ENCODE measurements around the gene ZSWIM1.
"Not testable (repeated sequence)": the region's sequence is repeated elsewhere in the genome, so short reads cannot be mapped to it uniquely, and the experiment has no call there.

Gene ZSWIM1

DNA sequence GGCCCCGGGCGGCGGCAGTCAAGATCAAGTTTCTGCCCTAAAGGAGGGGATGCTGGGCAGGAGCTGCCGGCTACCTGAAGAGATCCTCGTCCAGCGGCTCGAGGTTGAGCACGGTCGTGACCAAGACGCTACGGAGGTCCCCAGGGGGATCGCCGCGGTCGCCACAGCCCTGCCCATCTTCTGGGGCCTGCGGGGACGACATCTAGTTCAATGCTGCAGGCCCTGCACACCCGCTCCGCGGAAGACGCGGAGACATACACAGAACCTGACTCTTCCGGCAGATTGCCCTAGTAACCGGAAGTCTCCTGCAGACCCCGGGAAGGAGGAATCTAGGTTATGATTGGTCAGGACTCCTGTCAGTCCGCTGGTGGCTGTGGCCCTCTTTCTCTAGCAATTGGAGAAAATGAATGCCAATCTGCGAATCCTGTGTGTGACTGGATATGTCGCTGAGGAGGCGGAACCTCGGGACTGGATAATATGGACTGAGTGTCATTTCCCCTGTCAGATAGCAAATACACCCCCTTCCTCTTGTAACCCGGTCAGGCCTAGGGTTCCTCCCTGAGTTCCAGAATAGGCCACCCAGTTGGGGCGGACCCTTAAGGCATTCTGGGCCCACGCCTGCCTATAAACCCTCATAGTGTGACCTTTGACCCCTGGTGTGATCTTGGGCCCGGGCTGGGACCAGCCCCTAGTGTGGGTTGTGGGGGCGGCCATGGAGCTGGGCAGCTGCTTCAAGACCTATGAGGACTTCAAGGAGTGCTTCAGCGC, 23.7 kb upstream of the ZSWIM1 start, which contains the start of the genes ACOT8 and ZSWIM3:
Gene ACOT8 (minus strand): TSS at position 279 of the 768 bp plus-strand sequence. CDS start 77 bp downstream, at position 202.
Gene ZSWIM3 (plus strand): TSS at position 501 of the 768 bp plus-strand sequence. CDS start 212 bp downstream, at position 713.
- peak; percentile 100 for DNase-seq

- peak; percentile 71 for DNase-seq
Measured at GRCh38 chr20:45857882-45858216, 23.2 kb upstream of the ZSWIM1 start.

DNA sequence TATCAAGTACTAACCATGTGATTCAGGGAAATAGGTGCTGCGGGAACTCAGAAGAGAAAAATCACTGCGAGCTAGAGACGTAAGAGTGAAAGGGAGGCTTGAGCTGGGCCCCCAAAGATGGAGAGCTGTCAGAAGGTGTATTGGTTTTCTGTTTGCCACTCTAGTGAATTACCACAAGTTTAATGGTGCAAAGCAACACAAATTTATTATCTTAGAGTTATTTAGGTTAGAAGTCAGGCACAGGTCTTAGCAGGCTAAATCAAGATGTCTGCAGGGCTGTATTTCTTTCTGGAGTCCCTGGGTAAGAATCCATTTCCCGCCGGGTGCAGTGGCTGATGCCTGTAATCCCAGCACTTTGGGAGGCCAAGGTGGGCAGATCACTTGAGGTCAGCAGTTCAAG, 21.1 kb upstream of the ZSWIM1 start:
- no peak for DNase-seq

DNA sequence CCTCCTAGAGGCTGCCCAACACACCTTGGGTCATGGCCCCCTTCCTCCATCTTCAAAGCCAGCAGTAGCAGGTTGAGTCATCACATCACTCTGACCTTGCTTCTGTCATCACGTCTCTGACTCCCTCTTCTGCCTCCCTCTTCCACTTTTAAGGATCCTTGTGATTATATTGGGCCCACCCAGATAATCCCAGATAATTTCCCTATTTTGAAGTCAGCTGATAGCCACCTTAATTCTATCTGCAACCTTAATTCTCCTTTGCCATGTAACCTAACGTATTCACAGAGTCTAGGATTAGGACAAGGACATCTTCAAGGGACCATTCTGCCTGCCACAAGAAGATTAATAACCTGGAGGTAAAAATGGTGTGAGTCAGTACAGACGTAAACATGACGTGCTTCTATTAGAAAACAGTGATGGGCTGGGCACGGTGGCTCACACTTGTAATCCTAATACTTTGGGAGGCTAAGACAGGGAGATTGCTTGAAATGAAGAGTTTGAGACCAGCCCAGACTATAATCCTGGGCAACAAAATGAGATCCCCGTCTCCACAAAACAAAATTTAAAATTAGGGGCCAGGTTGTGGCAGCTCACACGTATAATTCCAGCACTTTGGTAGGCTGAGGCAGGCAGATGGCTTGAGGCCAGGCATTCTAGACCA, 20.3 kb upstream of the ZSWIM1 start:
- DNase-seq, result no peak

GRCh38 chr20:45861221-45862075, 19.6 kb upstream of the ZSWIM1 start:
- no peak for DNase-seq

- no peak for DNase-seq
Measured at GRCh38 chr20:45863543-45864470, 17.2 kb upstream of the ZSWIM1 start.

DNA sequence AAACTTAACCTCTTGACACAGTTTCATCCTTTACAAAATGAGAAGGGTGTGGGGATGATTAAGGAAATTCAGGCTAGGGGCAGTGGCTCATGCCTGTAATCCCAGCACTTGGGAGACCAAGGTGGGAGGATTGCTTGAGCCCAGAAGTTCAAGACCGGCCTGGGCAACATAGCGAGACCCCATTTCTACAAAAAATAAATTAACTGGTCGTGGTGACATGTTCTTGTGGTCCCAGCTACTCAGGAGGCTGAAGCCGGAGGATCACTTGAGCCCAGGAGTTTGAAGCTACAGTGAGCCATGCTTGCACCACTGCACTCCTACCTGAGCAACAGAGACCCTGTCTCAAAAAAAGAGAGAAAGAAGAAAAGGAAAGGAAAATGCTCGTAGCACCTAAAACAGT, 14.6 kb upstream of the ZSWIM1 start:
- DNase-seq, result no peak

GRCh38 chr20:45867136-45867818, 13.8 kb upstream of the ZSWIM1 start:
- no peak for DNase-seq

DNA sequence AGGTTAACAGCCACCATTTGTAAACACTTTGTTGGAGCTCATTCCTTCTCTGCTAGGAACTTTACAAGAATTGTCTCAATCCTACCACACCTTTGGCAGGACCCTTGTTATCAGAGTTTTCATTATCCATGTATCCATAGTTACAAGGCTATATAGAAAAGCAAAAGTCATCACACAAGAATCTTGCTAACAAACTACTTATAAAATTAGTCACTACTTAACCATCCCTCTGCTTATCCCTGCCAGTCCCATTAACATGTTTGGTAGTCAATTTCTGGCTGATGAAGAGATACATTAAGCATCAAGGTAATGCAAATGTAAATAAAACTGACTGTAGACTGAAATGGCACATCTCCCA, 13.2 kb upstream of the ZSWIM1 start:
- no peak for DNase-seq

DNA sequence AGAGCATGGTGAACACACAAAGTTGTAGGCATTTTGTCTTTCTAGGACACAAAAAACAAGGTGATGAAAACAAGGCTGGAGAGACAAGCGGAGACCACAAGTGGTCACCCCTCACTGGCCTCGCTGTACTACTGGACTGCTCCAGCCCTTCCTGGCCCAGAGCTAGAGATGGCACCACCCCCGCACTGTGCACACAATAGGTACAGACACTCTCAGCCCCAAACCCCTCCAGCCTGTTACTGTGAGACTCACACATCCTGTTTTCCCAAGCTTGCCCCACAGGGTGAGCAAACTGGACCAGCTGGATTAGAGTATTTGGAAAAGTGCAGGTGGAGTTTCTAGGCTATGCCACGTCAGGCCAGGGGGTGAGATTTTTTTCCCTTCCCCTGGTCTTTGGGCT, 8.4 kb upstream of the ZSWIM1 start:
- no peak for DNase-seq

DNA sequence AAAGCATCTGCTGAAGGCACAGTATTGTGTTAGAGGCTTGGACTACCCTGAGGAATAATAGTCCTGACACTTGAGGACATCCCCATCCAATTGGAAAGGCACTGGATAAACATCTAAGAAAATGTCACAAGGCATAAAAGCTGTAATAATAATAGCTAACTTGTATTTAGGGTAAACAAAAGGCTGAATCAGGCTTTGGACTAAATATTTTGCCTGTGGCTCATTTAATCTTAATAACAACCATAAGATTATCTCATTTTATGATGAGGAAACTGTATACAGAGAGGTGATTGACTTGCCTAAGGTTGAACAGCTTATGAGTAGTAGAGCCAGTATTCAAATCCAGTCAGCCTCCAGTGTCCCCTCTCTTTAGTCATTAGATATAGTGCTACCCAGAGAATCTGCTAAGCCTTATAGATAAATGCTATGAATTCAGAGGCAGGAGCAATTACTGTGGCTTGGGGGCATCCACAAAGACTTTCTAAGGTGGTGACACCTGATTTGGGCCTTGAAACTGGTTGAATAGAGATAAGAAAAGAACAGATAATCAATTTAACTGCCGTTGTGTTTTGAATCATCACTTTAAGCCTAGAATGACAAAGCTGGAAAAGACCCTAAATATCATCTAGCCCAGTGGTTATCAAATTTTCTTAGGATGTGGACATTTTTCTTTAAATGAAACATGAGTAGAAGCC, 7.5 kb upstream of the ZSWIM1 start:
- no peak for DNase-seq

DNA sequence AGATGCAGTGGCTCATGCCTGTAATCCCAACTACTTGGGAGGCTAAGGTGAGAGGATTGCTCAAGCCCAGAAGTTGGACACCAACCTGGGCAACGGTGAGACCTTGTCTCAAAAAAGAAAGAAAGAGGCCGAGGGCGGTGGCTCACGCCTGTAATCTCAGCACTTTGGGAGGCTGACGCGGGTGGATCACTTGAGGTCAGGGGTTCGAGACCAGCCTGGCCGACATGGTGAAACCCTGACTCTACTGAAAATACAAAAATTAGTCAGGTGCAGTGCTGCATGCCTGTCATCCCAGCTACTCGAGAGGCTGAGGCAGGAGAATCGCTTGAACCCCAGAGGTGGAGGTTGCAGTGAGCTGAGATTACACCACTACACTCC, 6.9 kb upstream of the ZSWIM1 start:
- not testable (repeated sequence) for DNase-seq

DNA sequence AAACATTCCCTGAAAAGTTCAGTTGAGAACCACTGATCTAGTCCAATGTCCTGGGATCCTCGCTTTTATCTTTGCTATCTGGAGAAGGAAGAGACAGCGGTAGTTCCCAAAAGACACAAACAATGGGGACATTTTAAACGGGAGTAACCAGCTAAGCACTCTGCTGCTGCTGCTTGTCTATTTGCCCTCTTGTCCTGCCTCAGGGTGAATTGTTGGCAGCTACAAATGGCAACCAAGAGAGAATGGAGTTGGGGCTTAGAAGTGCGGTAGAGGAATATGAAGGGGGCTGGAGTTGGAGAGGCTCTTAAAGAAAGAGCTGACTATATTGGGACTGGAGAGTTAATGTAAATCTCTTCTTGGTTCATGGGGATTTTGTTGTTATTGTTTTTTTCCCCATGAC, 6.5 kb upstream of the ZSWIM1 start:
- no peak for DNase-seq

DNA sequence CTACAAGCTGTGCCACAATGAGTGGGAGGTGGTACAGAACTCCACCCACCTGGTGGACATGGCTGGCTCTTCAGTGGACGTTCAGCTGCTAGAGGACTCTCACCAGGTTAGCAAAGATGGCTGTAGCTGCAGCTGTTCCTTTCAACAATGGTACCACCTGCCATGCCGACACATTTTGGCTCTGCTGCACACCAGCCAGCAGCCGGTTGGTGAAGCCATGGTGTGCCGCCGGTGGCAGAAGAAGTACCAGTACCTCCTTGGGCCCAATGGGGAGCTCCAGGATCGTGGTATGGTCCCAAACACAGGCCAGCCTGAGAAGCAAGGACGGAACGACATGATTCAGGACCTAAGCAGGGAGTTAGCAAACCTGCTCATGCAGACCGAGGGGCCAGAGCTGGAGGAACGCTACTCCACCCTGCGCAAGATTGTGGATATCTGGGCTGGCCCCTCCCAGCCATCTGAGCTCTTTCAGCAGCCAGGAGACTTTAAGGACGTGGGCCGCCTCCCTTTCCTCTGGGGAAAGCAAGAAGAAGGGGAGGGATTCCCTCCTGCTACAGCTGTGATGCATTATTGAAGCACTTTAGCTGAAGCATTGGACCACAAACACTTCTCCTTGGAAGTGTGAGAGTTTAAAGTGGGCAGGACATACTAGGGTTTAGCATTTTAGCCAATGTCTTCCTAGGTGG, 2.8 kb upstream of the ZSWIM1 start:
- no peak for DNase-seq

- no peak for DNase-seq
Measured at GRCh38 chr20:45882469-45883099, 1.6 kb downstream of the ZSWIM1 start.

- DNase-seq, result no peak
Measured at GRCh38 chr20:45883100-45883469, 2.1 kb downstream of the ZSWIM1 start.

DNA sequence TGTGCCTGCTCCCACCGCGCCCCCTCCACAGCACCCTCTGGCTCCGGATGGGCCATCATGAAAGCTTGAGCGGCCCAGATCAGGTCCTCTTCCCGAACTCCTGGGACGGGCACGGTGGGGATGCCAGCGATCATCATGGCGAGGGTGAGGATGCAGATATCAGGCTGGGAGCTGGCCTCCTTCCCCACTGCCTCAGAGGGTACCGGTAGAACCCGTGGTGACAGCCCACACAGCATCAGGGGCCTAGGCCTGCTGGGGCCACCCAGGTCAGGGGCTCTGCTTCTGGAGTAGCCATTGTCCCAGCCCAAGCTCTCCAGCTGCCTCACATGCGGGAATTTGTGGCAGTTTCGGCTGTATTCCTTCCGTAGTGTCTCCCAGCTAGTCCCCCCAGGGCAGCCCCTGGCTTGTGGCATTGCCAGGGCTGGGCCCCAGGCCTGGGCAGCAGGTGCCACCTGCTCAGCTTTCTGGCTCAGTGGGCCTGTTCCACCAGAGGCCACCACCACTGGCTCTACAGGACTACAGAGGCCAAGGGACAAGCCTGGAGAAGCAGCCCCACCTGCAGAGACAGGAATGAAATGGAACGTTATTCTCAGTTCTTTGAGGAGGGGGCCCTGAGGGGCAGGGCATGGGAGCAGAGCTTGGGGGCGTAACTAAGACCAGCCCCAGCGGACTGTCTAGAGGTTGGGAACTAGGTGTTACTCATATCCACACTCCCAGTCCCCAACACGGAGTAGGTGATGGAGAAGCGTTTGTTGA, 5.7 kb downstream of the ZSWIM1 start:
- no peak for DNase-seq

DNA sequence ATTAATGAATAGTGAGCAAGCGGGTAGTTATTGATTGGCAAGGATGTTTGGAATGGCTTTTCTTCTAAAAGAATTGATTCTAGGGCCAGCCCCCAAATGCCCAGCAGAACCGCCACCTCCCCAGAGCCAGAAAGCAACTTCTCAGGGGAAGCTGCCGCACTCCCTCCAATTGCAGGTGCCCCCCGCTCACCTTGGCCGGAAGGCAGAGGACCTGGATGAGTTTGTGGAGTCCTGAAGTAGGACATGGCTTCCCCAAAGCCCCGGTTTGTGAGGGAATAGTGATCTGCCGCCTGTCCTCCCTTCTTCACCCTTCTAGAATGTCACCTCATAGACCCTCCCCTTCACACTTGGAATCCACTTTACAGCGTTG, 6.3 kb downstream of the ZSWIM1 start, which contains the start of gene SPATA25:
Gene SPATA25 (minus strand): TSS at position 277 of the 370 bp plus-strand sequence. CDS start 32 bp downstream, at position 245.
- no peak for DNase-seq

DNA sequence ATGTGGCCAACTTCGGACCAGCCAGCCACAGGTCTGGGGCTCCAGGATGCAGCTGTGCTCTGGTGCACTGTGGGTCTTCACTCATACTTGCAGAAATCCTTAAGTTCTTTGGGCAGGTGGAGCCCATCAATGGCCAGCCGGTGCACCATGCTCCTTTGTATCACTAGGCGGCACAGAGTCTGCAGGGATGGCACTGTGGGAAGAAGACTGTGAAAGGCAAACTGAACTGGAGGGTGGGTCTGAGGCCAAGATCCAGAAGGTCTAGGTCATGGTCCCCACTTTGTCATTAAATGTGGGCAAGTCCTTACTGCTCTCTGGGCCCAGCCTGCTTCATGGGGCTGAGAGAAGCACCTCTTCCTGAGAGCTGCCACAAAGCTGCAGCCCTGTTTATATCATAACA, 7.7 kb downstream of the ZSWIM1 start:
- DNase-seq, result no peak

Data from NCI-H146 (cell line).